ACC112 (cell line): ENCODE results near the gene MAP7D3.
"Not testable (repeated sequence)": the region's sequence is repeated elsewhere in the genome, so short reads cannot be mapped to it uniquely, and the experiment has no call there.

Source experiments
- H2AFZ ChIP-seq: fragments of 200-600 bp; sonication (generic); one replicate; pipeline ENCODE4 v1.6.0; 2017; ENCODE audit warnings: antibody characterized with exemption, low read length; ENCODE audit not compliant: unreplicated experiment
- H3K27ac ChIP-seq: fragments of 200-600 bp; sonication (generic); 2 replicates; pipeline ENCODE4 v1.5.1; 2014; ENCODE audit warnings: low read depth, mild to moderate bottlenecking, antibody characterized with exemption, low read length, moderate library complexity
- H3K27me3 ChIP-seq: fragments of 200-600 bp; sonication (generic); 2 replicates; pipeline ENCODE4 v1.6.1; 2014; ENCODE audit warnings: mild to moderate bottlenecking, antibody characterized with exemption, low read length, moderate library complexity, mixed read lengths; ENCODE audit not compliant: insufficient read depth
- H3K36me3 ChIP-seq: fragments of 200-600 bp; sonication (generic); 2 replicates; pipeline ENCODE4 v1.6.1; 2016; ENCODE audit warnings: mild to moderate bottlenecking, antibody characterized with exemption, low read length, moderate library complexity, mixed read lengths; ENCODE audit not compliant: insufficient read depth
- H3K4me1 ChIP-seq: fragments of 200-600 bp; sonication (generic); one replicate; pipeline ENCODE4 v1.6.1; 2016; ENCODE audit warnings: low read length, mixed read lengths; ENCODE audit not compliant: insufficient read depth, unreplicated experiment, control insufficient read depth
- H3K4me3 ChIP-seq: fragments of 200-600 bp; sonication (generic); 2 replicates; pipeline ENCODE4 v1.5.1; 2014; ENCODE audit warnings: mild to moderate bottlenecking, low read depth, low read length
- H3K79me2 ChIP-seq: fragments of 200-600 bp; sonication (generic); one replicate; pipeline ENCODE4 v1.6.0; 2016; ENCODE audit warnings: low read length; ENCODE audit not compliant: control insufficient read depth, unreplicated experiment, insufficient read depth

MAP7D3 gene

DNA sequence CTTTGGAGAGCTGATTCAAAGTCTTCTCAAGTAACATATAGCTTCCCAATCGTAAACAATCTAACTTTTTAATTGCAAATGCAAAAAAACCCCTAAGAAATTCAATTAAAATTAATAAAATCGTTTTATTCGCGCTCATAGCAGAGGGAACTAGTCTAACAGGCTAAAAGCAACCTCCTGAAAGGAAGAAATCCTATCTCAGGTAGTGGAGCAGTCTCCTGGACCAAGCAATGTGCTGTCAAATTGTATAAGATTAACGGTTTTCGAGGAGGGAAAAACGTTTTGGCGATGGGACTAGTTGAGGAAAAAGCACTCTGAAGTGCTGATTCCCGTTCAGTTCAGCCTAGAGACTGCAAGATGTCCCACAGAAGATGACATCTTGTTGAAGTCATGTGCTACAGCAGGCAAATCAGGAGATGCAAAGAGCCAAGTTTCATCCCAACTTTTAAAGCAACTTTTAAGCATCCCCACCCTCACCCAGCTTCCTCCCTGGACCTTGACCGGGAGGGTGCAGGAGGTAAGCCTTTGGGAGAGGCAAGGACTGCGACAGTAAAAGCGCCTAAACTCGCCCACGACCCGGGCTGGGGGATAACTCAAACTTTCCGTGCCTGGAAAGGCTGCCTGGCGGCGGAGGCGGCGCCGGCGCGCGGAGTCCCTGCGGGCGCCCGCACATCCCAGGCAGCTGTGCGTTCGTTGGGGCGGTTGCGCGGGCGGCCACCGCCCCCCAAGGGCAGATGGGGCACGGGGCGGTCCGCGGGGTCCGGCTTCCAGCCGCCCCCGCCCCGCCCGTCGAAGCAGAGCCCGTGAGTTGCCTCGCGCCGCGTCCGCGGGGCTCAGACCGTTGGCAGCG lies 784 bp downstream of the MAP7D3 start:
- no peaks in the 10 kb centered on the region for H3K36me3 ChIP-seq
- H2AFZ ChIP-seq, result peak overlapping the region; percentile 29
- no peaks in the 10 kb centered on the region for H3K27me3 ChIP-seq
- peak overlapping the region; percentile 55; the same call in 1 of the 2 replicates for H3K27ac ChIP-seq
- peaks cover 41% of the 10 kb centered on the region for H3K79me2 ChIP-seq
- peaks cover 22% of the 10 kb centered on the region for H3K4me1 ChIP-seq
- H3K4me3 ChIP-seq, result peak overlapping the region; percentile 93

DNA sequence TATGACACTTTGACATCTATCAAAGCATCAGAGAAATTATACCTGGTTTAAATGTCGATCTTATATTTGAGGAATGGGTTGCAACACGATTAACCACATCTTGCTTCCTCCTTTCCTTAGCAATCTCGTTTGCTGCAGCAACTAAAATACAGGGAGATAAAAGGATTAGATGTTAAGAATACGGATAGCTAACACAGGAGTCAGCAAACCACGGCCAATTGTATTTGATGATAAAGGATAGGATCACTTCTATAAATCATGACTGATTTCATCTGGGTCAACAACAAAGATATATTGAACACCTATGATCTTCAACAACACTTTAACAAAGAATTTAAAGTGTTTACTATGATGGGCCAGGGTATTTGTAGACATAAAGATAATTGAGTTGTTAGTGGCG lies 5.0 kb downstream of the MAP7D3 start:
- no peak overlapping the region for H2AFZ ChIP-seq
- 0 out of 2 replicates have a peak, but pooled peaks cover 5% of the 10 kb centered on the region for H3K36me3 ChIP-seq
- H3K79me2 ChIP-seq, result peaks cover 41% of the 10 kb centered on the region
- H3K4me1 ChIP-seq, result peaks cover 17% of the 10 kb centered on the region
- H3K27ac ChIP-seq, result no peak overlapping the region
- no peaks in the 10 kb centered on the region for H3K27me3 ChIP-seq
- H3K4me3 ChIP-seq, result no peak overlapping the region

DNA sequence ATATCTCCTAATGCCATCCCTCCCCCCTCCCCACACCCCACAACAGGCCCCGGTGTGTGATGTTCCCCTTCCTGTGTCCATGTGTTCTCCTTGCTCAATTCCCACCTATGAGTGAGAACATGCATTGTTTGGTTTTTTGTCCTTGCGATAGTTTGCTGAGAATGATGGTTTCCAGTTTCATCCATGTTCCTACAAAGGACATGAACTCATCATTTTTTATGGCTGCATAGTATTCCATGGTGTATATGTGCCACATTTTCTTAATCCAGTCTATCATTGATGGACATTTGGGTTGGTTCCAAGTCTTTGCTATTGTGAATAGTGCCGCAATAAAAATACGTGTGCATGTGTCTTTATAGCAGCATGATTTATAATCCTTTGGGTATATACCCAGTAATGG lies 13.4 kb downstream of the MAP7D3 start:
- not testable (repeated sequence) for H3K27me3 ChIP-seq, H3K4me3 ChIP-seq, H3K79me2 ChIP-seq, H3K4me1 ChIP-seq, H2AFZ ChIP-seq, H3K27ac ChIP-seq
- peaks cover 20% of the 10 kb centered on the region; the same call in 1 of the 2 replicates for H3K36me3 ChIP-seq

DNA sequence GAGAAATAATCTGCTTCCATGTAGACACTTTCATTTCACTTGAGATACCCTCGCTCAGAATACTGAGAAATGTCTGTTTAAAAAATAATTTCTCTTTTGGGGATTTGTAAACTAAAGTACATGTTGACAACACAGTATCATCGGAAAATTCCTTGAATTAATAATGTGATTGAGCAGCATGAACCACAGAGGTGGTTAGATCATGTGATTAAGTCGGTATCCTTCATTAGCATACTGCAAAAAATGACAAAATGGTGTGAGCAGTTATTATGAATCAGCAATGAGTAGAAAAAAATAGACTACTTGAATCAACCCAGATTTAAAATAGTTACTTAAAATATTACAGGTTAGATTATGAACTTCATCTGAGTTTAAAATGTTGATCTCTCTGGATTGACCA lies 14.1 kb downstream of the MAP7D3 start:
- no peak overlapping the region for H3K4me3 ChIP-seq
- peaks cover 16% of the 10 kb centered on the region; the same call in 1 of the 2 replicates for H3K36me3 ChIP-seq
- no peak overlapping the region for H3K27ac ChIP-seq
- no peaks in the 10 kb centered on the region for H3K27me3 ChIP-seq
- no peak overlapping the region for H2AFZ ChIP-seq
- no peaks in the 10 kb centered on the region for H3K79me2 ChIP-seq
- no peaks in the 10 kb centered on the region for H3K4me1 ChIP-seq

DNA sequence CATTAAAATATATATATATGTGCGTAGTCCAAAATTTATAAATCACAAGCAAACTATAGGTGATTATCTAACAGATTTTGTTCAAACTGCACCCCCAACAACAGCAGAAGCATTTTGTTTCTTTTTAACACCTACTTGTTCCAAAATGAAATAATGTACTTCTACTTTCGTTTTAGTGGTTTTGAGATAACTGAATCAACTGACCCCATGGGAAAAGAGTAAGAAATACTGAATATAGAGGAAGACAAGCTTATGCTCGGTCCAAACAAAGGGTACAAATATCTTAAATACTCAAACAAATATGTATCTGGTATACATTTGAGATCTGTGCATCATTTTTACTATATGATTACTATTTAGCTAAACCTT lies 22.4 kb downstream of the MAP7D3 start:
- no peak overlapping the region for H2AFZ ChIP-seq
- H3K27ac ChIP-seq, result no peak overlapping the region; the same call in 1 of the 2 replicates
- H3K79me2 ChIP-seq, result no peaks in the 10 kb centered on the region
- no peak overlapping the region for H3K4me3 ChIP-seq
- peaks cover 17% of the 10 kb centered on the region for H3K4me1 ChIP-seq
- no peaks in the 10 kb centered on the region for H3K27me3 ChIP-seq
- peaks cover 4% of the 10 kb centered on the region for H3K36me3 ChIP-seq

DNA sequence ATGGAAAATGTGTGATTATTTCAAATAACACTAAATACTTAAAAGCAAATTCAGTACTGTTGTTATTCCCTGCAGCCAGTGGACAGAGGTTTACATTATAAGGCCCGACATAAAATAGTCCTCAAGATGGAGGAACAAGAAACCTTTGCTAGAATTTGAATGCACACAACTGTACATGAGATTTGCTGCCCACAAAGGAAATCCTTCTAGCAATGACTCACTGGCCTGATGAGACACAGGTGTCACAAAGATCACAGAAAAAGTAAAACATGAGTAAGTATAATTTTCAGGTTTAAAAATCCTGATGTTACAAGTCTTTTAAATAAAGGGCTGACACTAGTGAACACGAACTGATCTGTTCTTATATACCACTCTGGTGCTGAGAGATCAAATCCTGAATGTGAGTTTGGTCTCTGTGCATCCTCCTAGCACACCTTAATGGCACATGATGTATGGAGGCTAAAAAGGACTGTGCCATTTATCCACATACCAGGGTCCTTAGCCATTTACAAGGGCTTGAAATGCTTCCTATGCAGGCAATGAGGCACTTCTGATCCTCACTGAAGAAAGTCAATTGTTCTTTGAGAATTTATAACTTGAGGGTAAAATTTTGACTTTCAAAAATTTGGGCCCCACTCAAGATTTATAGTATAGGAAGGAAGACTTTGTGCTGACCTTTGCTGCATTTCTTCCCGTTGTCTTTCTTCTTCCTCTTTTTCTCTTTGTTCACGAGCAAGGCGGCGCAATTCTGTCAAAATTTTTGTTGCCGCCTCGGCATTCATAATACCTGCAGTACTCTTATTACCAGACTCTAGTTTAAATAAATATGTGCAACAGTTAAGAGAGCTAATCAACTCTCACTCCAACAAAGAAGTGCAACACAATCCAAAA lies 23.0 kb downstream of the MAP7D3 start:
- Histone ChIP-seq H3K4me1 (peaks cover 17% of the 10 kb centered on the region), H3K27ac (peak overlapping the region; percentile 36; the same call in 1 of the 2 replicates), H3K4me3 (no peak overlapping the region), H3K36me3 (peaks cover 9% of the 10 kb centered on the region), H3K79me2 (no peaks in the 10 kb centered on the region), H3K27me3 (no peaks in the 10 kb centered on the region), H2AFZ (no peak overlapping the region)

DNA sequence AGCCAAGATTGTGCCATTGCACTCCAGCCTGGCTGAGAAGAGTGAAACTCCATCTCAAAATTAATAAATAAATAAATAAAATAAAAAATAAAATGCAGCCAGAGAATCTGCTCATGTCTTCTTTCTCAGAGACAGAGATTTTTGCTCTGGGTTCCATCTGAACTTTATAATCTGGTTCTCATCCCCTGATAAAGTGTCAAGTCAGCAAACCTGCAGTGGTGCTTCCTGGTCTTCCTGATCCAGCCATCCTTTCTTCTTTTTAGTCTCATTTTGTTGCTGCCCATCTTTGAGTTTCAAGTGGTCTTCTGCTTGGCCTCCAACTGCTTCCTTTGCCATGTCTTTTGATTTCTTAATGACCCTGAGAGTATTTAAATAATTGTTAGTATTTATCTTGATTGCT lies 24.1 kb downstream of the MAP7D3 start:
- Histone ChIP-seq H3K36me3 (peaks cover 15% of the 10 kb centered on the region), H3K4me1 (peaks cover 17% of the 10 kb centered on the region), H3K27me3 (no peaks in the 10 kb centered on the region), H3K79me2 (no peaks in the 10 kb centered on the region), H2AFZ (no peak overlapping the region), H3K4me3 (no peak overlapping the region), H3K27ac (no peak overlapping the region)

DNA sequence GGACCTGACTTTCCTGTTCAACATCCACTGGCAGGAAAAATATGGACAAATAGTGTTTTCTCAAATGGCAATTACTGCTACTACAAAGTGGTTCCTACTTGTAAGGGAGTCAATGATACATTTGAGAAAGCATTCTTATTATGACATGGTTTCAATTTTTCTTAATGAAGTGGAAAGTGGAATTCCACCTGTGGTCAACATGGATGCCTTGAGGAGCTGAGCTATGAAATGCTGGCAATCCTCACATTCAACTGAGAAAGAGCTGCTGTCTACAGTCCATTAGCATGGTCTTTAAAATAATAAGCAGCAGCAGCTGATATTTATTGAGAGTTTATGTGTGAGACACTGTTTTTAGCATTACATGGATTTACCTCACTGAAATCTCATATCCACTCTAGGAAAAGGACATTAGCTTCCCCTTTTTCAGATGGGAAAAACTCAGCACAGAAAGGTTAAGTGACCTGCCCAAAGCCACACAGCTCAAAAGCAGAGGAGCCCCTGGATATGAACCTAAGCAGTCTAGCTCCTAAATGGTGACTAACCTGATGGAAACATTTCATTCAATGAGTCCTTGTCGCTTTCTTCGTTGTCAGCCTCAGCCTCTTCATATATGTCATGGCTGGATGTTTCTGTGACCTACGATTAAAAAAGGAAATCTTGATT lies 29.2 kb downstream of the MAP7D3 start:
- Histone ChIP-seq H3K27me3 (no peaks in the 10 kb centered on the region), H3K4me3 (no peak overlapping the region), H3K36me3 (peaks cover 19% of the 10 kb centered on the region)

DNA sequence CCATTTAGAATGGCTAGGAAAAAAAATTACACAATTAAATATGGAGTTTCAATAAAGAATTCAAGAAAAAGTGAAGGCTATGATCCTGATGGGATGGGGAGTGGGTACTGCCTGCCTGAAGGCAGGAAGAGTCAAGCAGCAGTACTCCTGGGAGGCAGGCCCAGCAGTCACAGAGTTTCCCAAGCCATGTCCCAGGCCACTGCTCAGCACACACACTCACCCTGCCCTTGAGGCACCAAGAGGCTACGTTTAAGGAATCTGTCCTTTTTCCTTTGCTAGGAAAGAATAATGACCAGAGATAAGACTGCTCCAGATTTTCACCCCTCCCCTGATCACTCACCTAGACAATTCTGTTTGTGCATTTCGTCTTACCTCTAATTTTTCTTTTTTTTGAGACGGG lies 30.2 kb downstream of the MAP7D3 start:
- Histone ChIP-seq H3K79me2 (no peaks in the 10 kb centered on the region), H3K4me3 (no peak overlapping the region), H3K36me3 (peaks cover 19% of the 10 kb centered on the region), H2AFZ (no peak overlapping the region), H3K27me3 (no peaks in the 10 kb centered on the region), H3K4me1 (peaks cover 9% of the 10 kb centered on the region), H3K27ac (peak overlapping the region; percentile 72)

More for the DNA sequence above, 29.2 kb downstream of the MAP7D3 start:
- H3K79me2 ChIP-seq, result no peaks in the 10 kb centered on the region
- no peak overlapping the region for H3K27ac ChIP-seq
- peaks cover 8% of the 10 kb centered on the region for H3K4me1 ChIP-seq
- no peak overlapping the region for H2AFZ ChIP-seq

DNA sequence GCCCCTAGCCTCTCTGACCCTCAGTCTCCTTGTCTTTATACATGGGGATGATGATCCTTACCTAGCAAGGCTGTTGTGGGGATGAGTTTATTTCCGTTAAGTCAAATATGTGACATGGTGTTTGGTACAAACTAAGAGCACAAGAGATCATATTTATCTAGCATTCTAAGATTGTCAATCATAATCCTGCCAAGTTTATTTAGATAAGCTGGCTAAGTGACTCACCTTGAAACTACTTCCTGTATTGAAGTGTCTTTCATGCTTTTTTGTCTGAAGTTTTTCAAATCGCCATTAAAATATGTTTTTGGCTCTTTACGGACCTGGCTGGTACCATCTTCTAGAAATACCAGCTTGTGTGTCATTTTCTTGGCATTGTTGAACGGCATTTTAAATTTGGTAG lies 30.7 kb downstream of the MAP7D3 start:
- Histone ChIP-seq H3K27me3 (no peaks in the 10 kb centered on the region), H3K4me3 (no peak overlapping the region), H3K27ac (peak overlapping the region; percentile 72), H3K4me1 (peaks cover 13% of the 10 kb centered on the region), H2AFZ (no peak overlapping the region), H3K79me2 (no peaks in the 10 kb centered on the region), H3K36me3 (peaks cover 19% of the 10 kb centered on the region)
